ENCODE data around the gene PLXNA2. TPM values are rescaled to one million over a fixed set of nuclear protein-coding genes. Genes with fewer than 3 reads are reported as not detected.

The PLXNA2 gene
- total RNA-seq, 8 experiments from 2014 or later: 14.3 to 50.5 (median 34.1) TPM

DNA sequence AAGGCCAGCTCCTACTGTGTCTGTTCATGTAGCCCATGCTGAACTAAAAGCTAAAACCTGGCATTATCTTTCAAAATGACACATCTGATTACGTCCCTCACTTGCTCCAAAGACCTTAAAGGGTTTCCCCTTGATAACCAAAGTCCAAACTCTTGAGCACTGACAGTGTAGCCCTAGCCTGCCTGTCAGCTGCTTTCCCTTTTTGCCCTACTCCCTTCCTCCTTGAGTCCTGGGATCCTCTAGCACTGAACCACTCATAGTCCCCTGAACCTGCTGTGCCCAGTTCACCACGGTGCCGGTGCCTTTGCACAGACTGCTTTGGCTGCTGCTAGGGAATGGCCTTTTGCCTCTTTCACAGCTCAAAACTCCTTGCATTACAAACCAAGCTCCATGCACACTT is 67.5 kb downstream of the PLXNA2 start:
- Histone ChIP-seq H3K4me1 (replicated peaks in 1 of 2) (peaks cover 59 to 76% of the 10 kb centered on the region in 2 donors), H3K4me3 (no peak overlapping the region), H3K27ac (no peak overlapping the region)
- in situ Hi-C loops (cut with MboI; ENCODE audit: low pct_unique_long_range_greater_than_20kb in 2 of 9, low sequenced_read_pairs in 9 of 9, unreplicated experiment in 9 of 9): no loop called here
- ATAC-seq (replicated peaks in 6 of 8): no peak
- 35 to 100% (median 80%) methylated on average over 1 to 3 of the region's 3 CpGs; no CpG with 5 or more reads in 3 of the 10 experiments for WGBS, 10 experiments

DNA sequence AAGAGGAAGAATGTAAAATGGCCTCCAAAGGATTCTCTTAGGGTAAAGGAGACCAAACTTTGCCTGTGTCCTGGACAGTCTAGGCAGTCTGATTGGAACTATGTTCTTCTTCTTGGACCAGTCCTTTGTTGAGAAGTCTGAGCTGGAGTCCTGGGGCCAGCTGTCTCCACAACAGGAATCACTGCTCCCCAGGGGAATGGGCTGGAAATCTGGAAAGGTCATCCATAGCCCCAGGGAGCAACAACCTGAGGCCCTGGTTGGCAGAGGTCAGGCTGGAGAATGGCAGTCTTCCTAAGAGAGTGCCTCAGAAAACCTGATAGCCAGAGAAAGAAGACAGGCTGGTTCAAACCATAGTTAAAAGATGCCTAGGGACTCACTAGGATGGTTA is 68.7 kb downstream of the PLXNA2 start:
- in situ Hi-C loops (cut with MboI; ENCODE audit: low pct_unique_long_range_greater_than_20kb in 2 of 9, low sequenced_read_pairs in 9 of 9, unreplicated experiment in 9 of 9): no loop called here
- ATAC-seq (replicated peaks in 6 of 8): no peak
- Histone ChIP-seq H3K27ac (no peak overlapping the region), H3K4me3 (no peak overlapping the region), H3K4me1 (replicated peaks in 1 of 2) (peaks cover 48 to 67% of the 10 kb centered on the region in 2 donors)

GRCh38 chr1:208174731-208175507 is 69.3 kb downstream of the PLXNA2 start:
- no peak for ATAC-seq (replicated peaks in 6 of 8)
- Histone ChIP-seq H3K4me3 (no peak overlapping the region), H3K4me1 (replicated peaks in 1 of 2) (peaks cover 48 to 67% of the 10 kb centered on the region in 2 donors), H3K27ac (no peak overlapping the region)
- in situ Hi-C loops (cut with MboI; ENCODE audit: low pct_unique_long_range_greater_than_20kb in 2 of 9, low sequenced_read_pairs in 9 of 9, unreplicated experiment in 9 of 9): no loop called here
- WGBS, 10 experiments: 40 to 100% (median 96%) methylated on average over 1 to 5 of the region's 6 CpGs; no CpG with 5 or more reads in 3 of the 10 experiments

GRCh38 chr1:208174200-208174599 is 70.0 kb downstream of the PLXNA2 start:
- ATAC-seq (replicated peaks in 6 of 8): no peak
- Histone ChIP-seq H3K4me3 (no peak overlapping the region), H3K27ac (no peak overlapping the region), H3K4me1 (replicated peaks in 1 of 2) (peaks cover 43 to 65% of the 10 kb centered on the region in 2 donors)
- WGBS, 10 experiments: 60 to 100% (median 83%) methylated on average over 1 to 2 of the region's 5 CpGs; no CpG with 5 or more reads in 6 of the 10 experiments
- in situ Hi-C loops (cut with MboI; ENCODE audit: low pct_unique_long_range_greater_than_20kb in 2 of 9, low sequenced_read_pairs in 9 of 9, unreplicated experiment in 9 of 9): no loop called here

GRCh38 chr1:208173749-208174148 is 70.4 kb downstream of the PLXNA2 start:
- H3K27ac ChIP-seq: no peak overlapping the region
- no peak overlapping the region for H3K4me3 ChIP-seq
- ATAC-seq (replicated peaks in 6 of 8): no peak
- WGBS, 10 experiments: 77 to 100% (median 99%) methylated on average over 1 to 6 of the region's 6 CpGs; no CpG with 5 or more reads in 2 of the 10 experiments
- H3K4me1 ChIP-seq (replicated peaks in 1 of 2): peaks cover 43 to 65% of the 10 kb centered on the region in 2 donors
- in situ Hi-C loops (cut with MboI; ENCODE audit: low pct_unique_long_range_greater_than_20kb in 2 of 9, low sequenced_read_pairs in 9 of 9, unreplicated experiment in 9 of 9): no loop called here

DNA sequence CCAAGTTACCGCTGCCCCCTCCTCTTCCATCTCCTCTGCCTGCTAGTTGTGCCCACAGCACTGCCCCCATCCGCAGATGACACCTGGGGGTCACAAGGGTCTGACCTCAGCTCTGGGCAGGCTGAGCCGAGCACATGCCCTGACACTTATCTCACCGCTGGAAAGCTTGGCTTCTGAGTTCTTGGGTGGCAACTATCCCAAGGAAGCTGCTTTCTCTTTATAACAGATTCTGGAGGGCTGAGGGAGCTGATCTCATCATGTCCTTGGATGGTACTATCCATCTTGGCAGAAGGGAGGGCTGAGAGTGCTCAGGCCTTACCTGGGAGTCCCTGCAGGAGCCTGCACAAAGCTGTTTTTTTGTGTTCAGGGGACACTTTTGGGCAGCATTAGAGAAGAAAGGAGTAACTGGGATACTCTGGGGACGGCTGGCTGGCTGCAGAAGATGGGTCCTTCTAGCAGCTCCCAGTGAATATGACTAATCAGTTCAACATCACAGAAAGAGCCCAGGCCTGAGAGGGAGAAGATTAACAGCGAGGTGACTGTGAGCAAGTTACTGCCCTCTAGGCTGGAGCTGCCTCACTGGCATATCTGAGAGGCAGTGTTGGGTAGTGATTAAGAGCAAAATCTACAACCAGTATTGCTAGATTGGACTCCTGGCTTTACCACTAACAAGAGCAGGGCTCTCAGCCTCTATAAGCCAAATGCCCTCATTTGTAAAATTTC is 71.6 kb downstream of the PLXNA2 start:
- WGBS, 10 experiments: 40 to 94% (median 85%) methylated on average over 1 to 6 of the region's 6 CpGs
- Histone ChIP-seq H3K27ac (no peak overlapping the region), H3K4me1 (replicated peaks in 1 of 2) (peaks cover 39 to 58% of the 10 kb centered on the region in 2 donors), H3K4me3 (no peak overlapping the region)
- ATAC-seq (replicated peaks in 6 of 8): peak in 5 of 8 experiments; percentile 42 to 75 (median 65)
- in situ Hi-C loops (cut with MboI; ENCODE audit: low pct_unique_long_range_greater_than_20kb in 2 of 9, low sequenced_read_pairs in 9 of 9, unreplicated experiment in 9 of 9): no loop called here

DNA sequence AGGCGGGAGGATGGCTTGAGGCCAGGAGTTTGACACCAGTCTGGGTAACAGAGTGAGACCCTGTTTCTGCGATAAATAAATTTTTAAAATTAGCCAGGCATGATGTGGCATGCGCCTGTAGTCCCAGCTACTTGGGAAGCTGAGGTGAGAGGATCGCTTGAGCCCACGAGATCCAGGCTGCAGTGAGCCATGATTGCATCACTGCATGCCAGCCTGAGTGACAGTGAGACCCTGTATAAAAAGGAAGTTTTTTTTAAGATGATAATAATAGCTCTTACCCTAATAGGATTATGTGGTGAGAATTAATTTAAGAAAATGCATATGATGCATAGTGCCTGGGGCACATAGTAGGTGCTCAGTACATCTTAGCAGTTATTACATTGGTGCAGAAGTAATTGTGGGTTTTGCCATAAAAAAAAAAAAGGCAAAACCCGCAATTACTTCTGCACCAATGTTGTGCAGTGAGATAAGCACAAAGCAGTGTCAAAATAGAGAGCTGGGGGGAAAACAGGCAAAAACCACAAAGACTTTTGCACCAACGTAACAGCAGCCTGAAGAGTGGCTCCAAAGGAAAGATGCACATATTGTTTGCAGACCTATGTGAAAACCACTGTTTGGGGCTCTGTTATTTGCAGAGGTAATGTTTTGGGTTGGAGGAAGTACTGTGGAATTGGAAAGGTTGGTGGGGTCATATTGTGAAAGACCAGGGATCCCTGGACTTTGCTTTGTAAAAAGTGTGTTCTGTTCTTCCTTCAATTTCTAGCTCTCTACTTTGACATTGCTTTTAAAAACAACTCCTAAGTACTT is 72.4 kb downstream of the PLXNA2 start:
- no peak for ATAC-seq (replicated peaks in 6 of 8)
- Histone ChIP-seq H3K4me1 (replicated peaks in 1 of 2) (peaks cover 39 to 50% of the 10 kb centered on the region in 2 donors), H3K4me3 (no peak overlapping the region), H3K27ac (no peak overlapping the region)
- WGBS, 10 experiments: 60 to 100% (median 95%) methylated on average over 1 to 7 of the region's 7 CpGs; no CpG with 5 or more reads in 1 of the 10 experiments
- in situ Hi-C loops (cut with MboI; ENCODE audit: low pct_unique_long_range_greater_than_20kb in 2 of 9, low sequenced_read_pairs in 9 of 9, unreplicated experiment in 9 of 9): no loop called here

DNA sequence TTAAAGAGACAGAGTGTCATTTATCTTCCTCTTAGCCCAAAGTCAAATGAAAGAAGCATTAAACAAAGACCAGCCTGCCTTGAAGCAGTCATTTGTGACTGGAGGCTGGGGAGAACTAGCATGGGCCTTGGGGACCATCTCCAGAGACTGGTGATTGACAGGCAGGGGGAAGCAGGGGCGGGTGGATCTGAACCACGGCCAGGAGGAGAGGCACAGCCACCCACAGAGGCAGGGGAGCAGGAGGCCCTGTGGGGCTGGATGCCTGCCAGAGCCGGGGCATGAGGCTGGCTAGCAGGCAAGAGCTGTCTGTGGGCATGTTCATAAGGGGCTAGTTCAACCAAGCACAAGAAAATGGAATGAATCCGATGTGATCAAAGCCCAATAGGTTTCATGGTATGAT is 73.9 kb downstream of the PLXNA2 start:
- ATAC-seq (replicated peaks in 6 of 8): peak in 5 of 8 experiments; percentile 73 to 82 (median 80)
- 30 to 92% (median 69%) methylated on average over 1 to 4 of the region's 4 CpGs; no CpG with 5 or more reads in 3 of the 10 experiments for WGBS, 10 experiments
- in situ Hi-C loops (cut with MboI; ENCODE audit: low pct_unique_long_range_greater_than_20kb in 2 of 9, low sequenced_read_pairs in 9 of 9, unreplicated experiment in 9 of 9): no loop called here
- Histone ChIP-seq H3K27ac (no peak overlapping the region), H3K4me3 (no peak overlapping the region), H3K4me1 (replicated peaks in 1 of 2) (peaks cover 38 to 40% of the 10 kb centered on the region in 2 donors)

DNA sequence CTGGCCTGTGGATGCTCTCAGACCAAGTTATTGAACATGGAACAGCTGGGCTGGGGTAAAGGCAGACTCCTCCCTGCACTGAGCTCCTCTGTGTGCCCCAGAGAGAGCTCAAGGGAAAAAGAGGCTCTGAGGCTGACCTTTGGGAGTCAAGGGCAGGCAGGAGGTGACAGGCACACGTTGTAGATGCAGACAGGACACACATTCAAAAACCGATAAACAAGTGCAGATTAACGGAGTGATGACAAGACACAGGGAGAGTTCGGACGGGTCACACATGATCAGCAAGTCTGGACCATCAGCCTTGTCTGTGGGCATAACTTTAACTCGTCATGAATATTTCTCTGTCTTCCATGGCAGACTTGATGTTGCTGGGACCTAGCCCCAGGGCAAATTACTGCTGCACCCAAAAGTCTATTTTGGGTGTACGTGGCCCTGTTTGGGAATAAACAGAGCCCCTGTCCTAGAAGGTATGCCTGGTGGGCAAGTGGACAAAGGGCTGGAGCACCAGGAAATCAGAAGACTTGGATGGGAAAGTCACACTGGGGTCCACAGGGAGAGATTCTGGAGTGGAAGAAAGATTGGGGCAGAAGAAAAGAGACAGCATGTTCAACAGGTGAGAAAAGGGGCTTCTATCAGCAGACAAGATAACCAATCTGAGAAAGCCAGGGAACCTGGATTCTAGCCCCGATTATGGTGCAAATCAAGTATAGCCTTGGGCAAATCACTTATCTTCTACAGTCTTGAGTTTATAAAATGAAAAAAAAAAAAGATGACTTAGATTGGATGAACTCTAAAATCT is 74.9 kb downstream of the PLXNA2 start:
- no peak for ATAC-seq (replicated peaks in 6 of 8)
- 65 to 100% (median 85%) methylated on average over 1 to 8 of the region's 8 CpGs for WGBS, 10 experiments
- Histone ChIP-seq H3K4me1 (replicated peaks in 1 of 2) (peaks cover 33 to 43% of the 10 kb centered on the region in 2 donors), H3K4me3 (no peak overlapping the region), H3K27ac (no peak overlapping the region)
- in situ Hi-C loops (cut with MboI; ENCODE audit: low pct_unique_long_range_greater_than_20kb in 2 of 9, low sequenced_read_pairs in 9 of 9, unreplicated experiment in 9 of 9): no loop called here

DNA sequence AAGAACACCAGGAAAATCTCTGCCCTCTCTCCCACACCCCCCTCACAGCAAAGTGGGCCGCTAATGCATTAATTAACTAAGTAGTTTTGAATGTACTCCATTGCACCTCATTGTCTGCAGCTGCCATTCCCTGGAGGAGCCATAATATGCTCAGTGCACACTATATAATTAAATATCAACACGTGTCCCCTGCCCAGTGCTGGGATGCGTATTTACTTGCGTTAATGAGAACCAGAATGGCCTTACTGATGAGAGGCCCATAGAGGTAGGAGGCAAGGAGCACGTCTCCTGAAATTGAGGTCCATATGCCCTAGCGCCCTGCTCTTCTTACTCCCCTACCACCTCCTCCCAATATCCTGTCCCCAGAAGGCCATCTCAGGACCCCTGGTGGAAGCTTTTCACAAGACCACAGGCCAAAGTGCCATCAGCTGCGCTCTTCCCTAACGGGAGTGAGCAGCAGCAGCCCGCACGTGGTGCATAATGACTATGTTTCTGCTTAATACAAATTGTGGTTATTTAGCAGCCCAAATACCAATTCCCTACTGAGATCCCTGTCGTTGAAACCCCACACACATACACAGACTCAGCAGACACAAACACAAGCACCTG is 76.8 kb downstream of the PLXNA2 start:
- no peak overlapping the region for H3K27ac ChIP-seq
- in situ Hi-C loops (cut with MboI; ENCODE audit: low pct_unique_long_range_greater_than_20kb in 2 of 9, low sequenced_read_pairs in 9 of 9, unreplicated experiment in 9 of 9): no loop called here
- 34 to 100% (median 85%) methylated on average over 1 to 9 of the region's 11 CpGs; no CpG with 5 or more reads in 2 of the 10 experiments for WGBS, 10 experiments
- ATAC-seq (replicated peaks in 6 of 8): peak in 5 of 8 experiments; percentile 50 to 74 (median 58)
- H3K4me1 ChIP-seq (replicated peaks in 1 of 2): peaks cover 30 to 44% of the 10 kb centered on the region in 2 donors
- H3K4me3 ChIP-seq: no peak overlapping the region

GRCh38 chr1:208166340-208167138 is 77.6 kb downstream of the PLXNA2 start:
- in situ Hi-C loops (cut with MboI; ENCODE audit: low pct_unique_long_range_greater_than_20kb in 2 of 9, low sequenced_read_pairs in 9 of 9, unreplicated experiment in 9 of 9): no loop called here
- no peak overlapping the region for H3K27ac ChIP-seq
- ATAC-seq (replicated peaks in 6 of 8): no peak

More at GRCh38 chr1:208166340-208167138, 77.6 kb downstream of the PLXNA2 start:
- Histone ChIP-seq H3K4me1 (replicated peaks in 1 of 2) (peaks cover 38 to 52% of the 10 kb centered on the region in 2 donors), H3K4me3 (no peak overlapping the region)
- WGBS, 10 experiments: 81 to 100% (median 90%) methylated on average over 2 to 4 of the region's 4 CpGs; no CpG with 5 or more reads in 1 of the 10 experiments

All from motor neuron (in vitro differentiated cells).